Nephron progenitor cell (in vitro differentiated cells): ENCODE measurements around the gene FXYD5.

Source experiments
- DNase-seq: peaks from one replicate; pipeline ENCODE4 v3.0.0; 2021
- H3K27ac Mint-ChIP-seq: 2 replicates; pipeline ENCODE4 v1.8.0; 2021; ENCODE audit warnings: mild to moderate bottlenecking, moderate library complexity, mixed read lengths
- H3K27me3 Mint-ChIP-seq: 2 replicates; pipeline ENCODE4 v1.8.0; 2021; ENCODE audit warnings: mild to moderate bottlenecking, low read depth, mixed read lengths; ENCODE audit not compliant: poor library complexity
- H3K36me3 Mint-ChIP-seq: 2 replicates; pipeline ENCODE4 v1.8.0; 2021; ENCODE audit warnings: low read depth, mixed read lengths
- H3K4me1 Mint-ChIP-seq: 2 replicates; pipeline ENCODE4 v1.8.0; 2021; ENCODE audit warnings: mixed read lengths
- H3K4me3 Mint-ChIP-seq: 2 replicates; pipeline ENCODE4 v1.8.0; 2021; ENCODE audit warnings: mild to moderate bottlenecking, moderate library complexity, mixed read lengths
- H3K9me3 Mint-ChIP-seq: 2 replicates; pipeline ENCODE4 v1.8.0; 2021; ENCODE audit warnings: mild to moderate bottlenecking, moderate library complexity, mixed read lengths
- CTCF ChIP-seq: fragments of 200-600 bp; sonication (generic); IDR thresholded peaks from 2 replicates; pipeline ENCODE4 v1.5.0; 2021; ENCODE audit warnings: antibody characterized with exemption

The FXYD5 gene

GRCh38 chr19:35207391-35207871 lies 52.9 kb downstream of the FXYD5 start:
- Mint-ChIP-seq H3K4me1 (peaks cover 7% of the 10 kb centered on the region), H3K36me3 (no peaks in the 10 kb centered on the region), H3K27me3 (peaks cover 7% of the 10 kb centered on the region), H3K4me3 (no peak overlapping the region), H3K27ac (no peak overlapping the region), H3K9me3 (peaks cover 8% of the 10 kb centered on the region)
- DNase-seq, result no peak
- no peak for TF ChIP-seq CTCF

- Mint-ChIP-seq H3K27me3 (peaks cover 7% of the 10 kb centered on the region), H3K9me3 (peaks cover under 1% of the 10 kb centered on the region), H3K4me3 (no peak overlapping the region), H3K36me3 (no peaks in the 10 kb centered on the region), H3K27ac (no peak overlapping the region), H3K4me1 (peaks cover 3% of the 10 kb centered on the region)
- DNase-seq, result no peak
- no peak for TF ChIP-seq CTCF
These were observed 53.6 kb downstream of the FXYD5 start for GRCh38 chr19:35208121-35208520.

GRCh38 chr19:35209646-35210045 lies 55.1 kb downstream of the FXYD5 start:
- Mint-ChIP-seq H3K36me3 (no peaks in the 10 kb centered on the region), H3K27me3 (peaks cover 3% of the 10 kb centered on the region), H3K4me3 (no peak overlapping the region), H3K9me3 (no peaks in the 10 kb centered on the region), H3K4me1 (no peaks in the 10 kb centered on the region), H3K27ac (no peak overlapping the region)
- TF ChIP-seq CTCF, result no peak
- DNase-seq, result no peak

GRCh38 chr19:35211545-35212230 lies 57.2 kb downstream of the FXYD5 start:
- no peak for TF ChIP-seq CTCF
- Mint-ChIP-seq H3K4me1 (no peaks in the 10 kb centered on the region), H3K9me3 (peaks cover 3% of the 10 kb centered on the region), H3K4me3 (no peak overlapping the region), H3K27ac (no peak overlapping the region), H3K36me3 (no peaks in the 10 kb centered on the region), H3K27me3 (peaks cover 6% of the 10 kb centered on the region)
- no peak for DNase-seq

GRCh38 chr19:35212241-35212640 lies 57.7 kb downstream of the FXYD5 start:
- no peak for DNase-seq
- no peak overlapping the region for H3K27ac Mint-ChIP-seq
- no peak overlapping the region for H3K4me3 Mint-ChIP-seq
- H3K27me3 Mint-ChIP-seq, result peaks cover 6% of the 10 kb centered on the region
- no peak for TF ChIP-seq CTCF
- no peaks in the 10 kb centered on the region for H3K4me1 Mint-ChIP-seq
- H3K36me3 Mint-ChIP-seq, result no peaks in the 10 kb centered on the region
- H3K9me3 Mint-ChIP-seq, result peaks cover 7% of the 10 kb centered on the region
